Caco-2 (cell line): ENCODE data around the gene MYOM3. TPM values are rescaled to one million over a fixed set of nuclear protein-coding genes. Genes with fewer than 3 reads are reported as not detected.
A peak's percentile ranks its signal among the peaks of the same experiment; 100 is the strongest.
"Not testable (repeated sequence)": the region's sequence is repeated elsewhere in the genome, so short reads cannot be mapped to it uniquely, and the experiment has no call there.

Experiments used
- BruUV-seq: library from RNA; stranded (reverse); fragments of 400-500 nt; replicated peaks from 2 replicates; lab custom pipeline; 2021; lab: Mats Ljungman, UMichigan
- CTCF ChIA-PET: fragments of 300-600 bp; sonication (Branson Sonifier 250); formaldehyde crosslinking; loops from one replicate; lab custom pipeline; 2022; ENCODE audit warnings: antibody characterized with exemption; lab: Charles Lee
- POLR2A ChIA-PET: fragments of 300-600 bp; sonication (Branson Sonifier 250); formaldehyde crosslinking; loops from one replicate; lab custom pipeline; 2022; ENCODE audit warnings: antibody characterized with exemption; lab: Charles Lee
- DNase-seq, 2 experiments: peaks; one replicate each; pipeline versions ENCODE4 v3.0.0 to v3.0.0-alpha.2; 2020 to 2022
- H3K27me3 ChIP-seq: replicated peaks from 2 replicates; pipeline ENCODE4 v1.6.0; 2011; ENCODE audit warnings: low read length; ENCODE audit not compliant: control insufficient read depth, insufficient read depth
- H3K36me3 ChIP-seq: 2 replicates; pipeline ENCODE4 v1.5.1; 2011; ENCODE audit warnings: low read length; ENCODE audit not compliant: control insufficient read depth, insufficient read depth
- H3K4me1 ChIP-seq: fragments of 250-450 bp; sonication (Bioruptor Pico); 2 replicates; pipeline ENCODE4 v1.5.1; 2020; ENCODE audit warnings: mild to moderate bottlenecking
- H3K4me3 ChIP-seq: 2 replicates; pipeline ENCODE4 v1.5.1; 2011; ENCODE audit warnings: low read depth, mild to moderate bottlenecking, control low read depth, low read length
- H3K9me3 ChIP-seq: fragments of 250-450 bp; sonication (Bioruptor Pico); 2 replicates; pipeline ENCODE4 v1.5.1; 2020; ENCODE audit warnings: mild to moderate bottlenecking, moderate library complexity
- H3K27ac Mint-ChIP-seq: one replicate; pipeline ENCODE4 v1.8.0; 2022; ENCODE audit warnings: mixed read lengths; ENCODE audit not compliant: unreplicated experiment
- H3K27me3 Mint-ChIP-seq: one replicate; pipeline ENCODE4 v1.8.0; 2022; ENCODE audit warnings: mixed read lengths; ENCODE audit not compliant: insufficient read depth, unreplicated experiment
- H3K36me3 Mint-ChIP-seq: one replicate; pipeline ENCODE4 v1.8.0; 2022; ENCODE audit warnings: mild to moderate bottlenecking, mixed read lengths; ENCODE audit not compliant: insufficient read depth, unreplicated experiment
- H3K4me1 Mint-ChIP-seq: one replicate; pipeline ENCODE4 v1.8.0; 2022; ENCODE audit warnings: low read depth, mixed read lengths; ENCODE audit not compliant: unreplicated experiment
- H3K4me3 Mint-ChIP-seq: one replicate; pipeline ENCODE4 v1.8.0; 2022; ENCODE audit warnings: mild to moderate bottlenecking, moderate library complexity, mixed read lengths; ENCODE audit not compliant: unreplicated experiment
- H3K9me3 Mint-ChIP-seq: one replicate; pipeline ENCODE4 v1.8.0; 2022; ENCODE audit warnings: mixed read lengths; ENCODE audit not compliant: unreplicated experiment
- CTCF ChIP-seq, 2 experiments: fragments of 200-600 bp in 1 of 2; IDR thresholded peaks; 1 replicate in 1 of 2; 2 replicates in 1 of 2; pipeline versions ENCODE4 v1.5.1 to v1.8.0; 2011 to 2022; ENCODE audit warnings: antibody characterized with exemption in 1 of 2, control low read depth in 1 of 2, inconsistent platforms in 1 of 2, low read depth in 1 of 2, low read length in 1 of 2, mild to moderate bottlenecking in 1 of 2, moderate library complexity in 1 of 2; ENCODE audit not compliant: insufficient read depth in 1 of 2, severe bottlenecking in 1 of 2, unreplicated experiment in 1 of 2
- intact Hi-C: fragments of 100-400 bp; cut with micrococcal nuclease; formaldehyde crosslinking; loops from one replicate; pipeline ENCODE4 v1.10.0; 2022; ENCODE audit not compliant: unreplicated experiment
- total RNA-seq: library from RNA; stranded (reverse); gene quantifications from 2 replicates; pipeline ENCODE4 v1.2.3, GENCODE V29; 2022

Gene MYOM3
- total RNA-seq, 1 experiment from 2014 or later = not detected

GRCh38 chr1:24015221-24016210 is 96.4 kb downstream of the MYOM3 start:
- H3K36me3 Mint-ChIP-seq = no peaks in the 10 kb centered on the region
- H3K27ac Mint-ChIP-seq = peak overlapping the region; percentile 61
- no peaks in the 10 kb centered on the region for H3K9me3 Mint-ChIP-seq
- BruUV-seq = no TSS peak
- peaks cover 7% of the 10 kb centered on the region for H3K4me1 Mint-ChIP-seq
- H3K27me3 Mint-ChIP-seq = no peaks in the 10 kb centered on the region
- Histone ChIP-seq H3K27me3 (no peaks in the 10 kb centered on the region), H3K4me3 (no peak overlapping the region), H3K36me3 (no peaks in the 10 kb centered on the region), H3K4me1 (peaks cover 52% of the 10 kb centered on the region), H3K9me3 (no peaks in the 10 kb centered on the region)
- ChIA-PET POLR2A (no interaction called here), CTCF (no interaction called here)
- DNase-seq = no peak
- intact Hi-C loops = no loop called here
- no peak overlapping the region for H3K4me3 Mint-ChIP-seq
- no peak for TF ChIP-seq CTCF (IDR thresholded peaks at IDR 0.05; ENCODE audit: insufficient read depth in 1 of 2, low read depth in 1 of 2, low read length in 1 of 2, severe bottlenecking in 1 of 2, unreplicated experiment in 1 of 2)

GRCh38 chr1:24012878-24013277 is 99.1 kb downstream of the MYOM3 start:
- H3K4me1 ChIP-seq = peaks cover 45% of the 10 kb centered on the region
- H3K27me3 ChIP-seq, intact Hi-C loops, H3K27ac Mint-ChIP-seq, H3K4me3 ChIP-seq, H3K36me3 Mint-ChIP-seq, H3K4me3 Mint-ChIP-seq, CTCF ChIA-PET, H3K27me3 Mint-ChIP-seq, POLR2A ChIA-PET, H3K9me3 Mint-ChIP-seq, DNase-seq, BruUV-seq, H3K36me3 ChIP-seq, H3K9me3 ChIP-seq: not testable (repeated sequence)
- H3K4me1 Mint-ChIP-seq = peaks cover 16% of the 10 kb centered on the region

DNA sequence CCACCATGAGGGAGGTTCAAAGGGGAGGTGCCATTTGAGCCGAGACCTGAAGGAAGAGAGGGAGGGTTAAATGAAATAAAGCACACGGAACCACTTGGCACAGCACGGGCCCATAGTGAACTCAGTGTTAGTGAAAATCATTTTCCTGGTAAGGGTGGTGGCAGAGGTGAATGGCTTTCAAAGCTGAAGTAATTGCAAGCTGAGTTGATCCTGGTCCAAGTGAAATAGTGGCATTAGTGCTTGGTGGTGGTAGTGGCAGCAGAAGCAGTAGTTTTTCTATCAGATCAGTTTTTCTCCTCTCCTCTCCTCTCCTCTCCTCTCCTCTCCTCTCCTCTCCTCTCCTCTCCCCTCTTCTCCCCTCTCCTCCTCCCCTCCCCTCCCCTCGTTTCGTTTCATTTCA is 101.3 kb downstream of the MYOM3 start:
- Mint-ChIP-seq H3K9me3 (no peaks in the 10 kb centered on the region), H3K4me1 (peaks cover 9% of the 10 kb centered on the region), H3K27me3 (no peaks in the 10 kb centered on the region), H3K36me3 (no peaks in the 10 kb centered on the region), H3K27ac (no peak overlapping the region), H3K4me3 (no peak overlapping the region)
- intact Hi-C loops = no loop called here
- peaks cover 33% of the 10 kb centered on the region for H3K4me1 ChIP-seq
- CTCF ChIA-PET = no interaction called here
- TF ChIP-seq CTCF (IDR thresholded peaks at IDR 0.05; ENCODE audit: insufficient read depth in 1 of 2, low read depth in 1 of 2, low read length in 1 of 2, severe bottlenecking in 1 of 2, unreplicated experiment in 1 of 2) = no peak
- no peaks in the 10 kb centered on the region for H3K9me3 ChIP-seq
- H3K4me3 ChIP-seq = no peak overlapping the region
- POLR2A ChIA-PET = no interaction called here
- no peak for DNase-seq
- H3K36me3 ChIP-seq = no peaks in the 10 kb centered on the region
- BruUV-seq = no TSS peak
- no peaks in the 10 kb centered on the region for H3K27me3 ChIP-seq
